MCF 10A (cell line): ENCODE results near the gene POC5. TPM values are rescaled to one million over a fixed set of nuclear protein-coding genes. Genes with fewer than 3 reads are reported as not detected.

Experiments
- BruUV-seq: library from RNA; stranded (reverse); fragments of 400-500 nt; replicated peaks from 2 replicates; lab custom pipeline; 2021; lab: Mats Ljungman, UMichigan
- CTCF ChIA-PET: fragments of 300-600 bp; sonication (Branson Sonifier 250); formaldehyde crosslinking; extraction: SDS; loops from one replicate; lab custom pipeline; 2021; ENCODE audit warnings: antibody characterized with exemption, inconsistent platforms; lab: Yijun Ruan, JAX
- POLR2A ChIA-PET: fragments of 300-600, 350-650 bp; sonication (Branson Sonifier 250); formaldehyde crosslinking; extraction: SDS; loops from one replicate; lab custom pipeline; 2020; ENCODE audit warnings: antibody characterized with exemption, inconsistent platforms; lab: Yijun Ruan, JAX
- DNase-seq: peaks from one replicate; pipeline ENCODE4 v3.0.0-alpha.2; 2018; ENCODE audit not compliant: unreplicated experiment
- H3K27ac Mint-ChIP-seq: one replicate; pipeline ENCODE4 v1.8.0; 2022; ENCODE audit warnings: mild to moderate bottlenecking, low read depth, mixed read lengths; ENCODE audit not compliant: unreplicated experiment
- H3K27me3 Mint-ChIP-seq: one replicate; pipeline ENCODE4 v1.8.0; 2022; ENCODE audit warnings: mixed read lengths; ENCODE audit not compliant: insufficient read depth, unreplicated experiment
- H3K36me3 Mint-ChIP-seq: one replicate; pipeline ENCODE4 v1.8.0; 2022; ENCODE audit warnings: mild to moderate bottlenecking, moderate library complexity, mixed read lengths; ENCODE audit not compliant: insufficient read depth, unreplicated experiment
- H3K4me1 Mint-ChIP-seq: one replicate; pipeline ENCODE4 v1.8.0; 2022; ENCODE audit warnings: mixed read lengths; ENCODE audit not compliant: insufficient read depth, unreplicated experiment
- H3K4me3 Mint-ChIP-seq: one replicate; pipeline ENCODE4 v1.8.0; 2022; ENCODE audit warnings: mild to moderate bottlenecking, moderate library complexity, mixed read lengths; ENCODE audit not compliant: unreplicated experiment
- H3K9me3 Mint-ChIP-seq: one replicate; pipeline ENCODE4 v1.8.0; 2022; ENCODE audit warnings: mixed read lengths; ENCODE audit not compliant: unreplicated experiment
- intact Hi-C: fragments of 100-400 bp; cut with micrococcal nuclease; formaldehyde crosslinking; loops from 2 replicates; pipeline ENCODE4 v1.14.1; 2022
- total RNA-seq: library from RNA; stranded (reverse); gene quantifications from 2 replicates; pipeline ENCODE4 v1.2.3, GENCODE V29; 2022
- TF ChIP-seq, protein P1 (sequence below): fragments of 200-600 bp; IDR thresholded peaks from one replicate; pipeline ENCODE4 v1.8.0; 2022; ENCODE audit warnings: antibody characterized with exemption, mild to moderate bottlenecking; ENCODE audit not compliant: unreplicated experiment

POC5 gene
- total RNA-seq, 1 experiment from 2014 or later = 14.3 TPM

DNA sequence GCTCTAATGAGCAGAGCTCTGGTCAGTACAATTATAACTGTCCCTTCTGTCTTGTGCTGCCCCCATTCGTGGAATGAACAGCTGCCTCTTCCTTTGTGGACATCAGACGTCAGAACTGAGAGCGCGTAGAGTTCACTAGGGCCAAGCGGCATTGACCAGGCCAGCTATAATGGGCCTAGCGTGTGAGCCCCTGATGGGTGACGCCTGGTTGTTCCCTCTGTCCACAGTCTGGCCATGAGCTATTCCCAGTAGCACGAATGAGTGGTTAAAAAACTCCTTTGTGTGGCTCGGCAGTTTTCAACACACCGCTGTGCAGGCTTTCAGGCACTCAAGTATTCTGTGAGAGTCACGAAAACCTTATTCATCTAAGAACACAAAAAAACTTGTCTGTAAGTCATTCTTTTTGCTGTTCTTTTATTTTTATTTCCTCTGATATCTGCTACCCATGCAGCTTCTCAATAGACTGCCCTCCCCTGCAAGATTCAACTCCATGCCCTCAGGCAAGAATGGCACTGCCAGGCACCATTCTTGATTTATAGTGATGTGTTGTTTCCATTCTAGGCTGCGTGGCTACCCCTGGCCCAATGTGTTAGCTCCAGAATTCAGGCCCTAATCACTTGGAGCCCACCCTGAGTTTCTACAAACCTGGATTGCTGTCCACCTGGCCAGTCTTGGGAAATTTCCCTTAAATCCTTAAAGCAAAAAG, 53.5 kb downstream of the POC5 start:
- H3K4me1 Mint-ChIP-seq = peaks cover 7% of the 10 kb centered on the region
- H3K27me3 Mint-ChIP-seq = no peaks in the 10 kb centered on the region
- H3K4me3 Mint-ChIP-seq = no peak overlapping the region
- POLR2A ChIA-PET = interaction anchor here (0.7 to 1.1 kb wide), 2 partner anchors 11 to 585 kb away, joined by 3 read pairs; no protein-coding TSS in a partner anchor
- TF ChIP-seq, protein P1, sequence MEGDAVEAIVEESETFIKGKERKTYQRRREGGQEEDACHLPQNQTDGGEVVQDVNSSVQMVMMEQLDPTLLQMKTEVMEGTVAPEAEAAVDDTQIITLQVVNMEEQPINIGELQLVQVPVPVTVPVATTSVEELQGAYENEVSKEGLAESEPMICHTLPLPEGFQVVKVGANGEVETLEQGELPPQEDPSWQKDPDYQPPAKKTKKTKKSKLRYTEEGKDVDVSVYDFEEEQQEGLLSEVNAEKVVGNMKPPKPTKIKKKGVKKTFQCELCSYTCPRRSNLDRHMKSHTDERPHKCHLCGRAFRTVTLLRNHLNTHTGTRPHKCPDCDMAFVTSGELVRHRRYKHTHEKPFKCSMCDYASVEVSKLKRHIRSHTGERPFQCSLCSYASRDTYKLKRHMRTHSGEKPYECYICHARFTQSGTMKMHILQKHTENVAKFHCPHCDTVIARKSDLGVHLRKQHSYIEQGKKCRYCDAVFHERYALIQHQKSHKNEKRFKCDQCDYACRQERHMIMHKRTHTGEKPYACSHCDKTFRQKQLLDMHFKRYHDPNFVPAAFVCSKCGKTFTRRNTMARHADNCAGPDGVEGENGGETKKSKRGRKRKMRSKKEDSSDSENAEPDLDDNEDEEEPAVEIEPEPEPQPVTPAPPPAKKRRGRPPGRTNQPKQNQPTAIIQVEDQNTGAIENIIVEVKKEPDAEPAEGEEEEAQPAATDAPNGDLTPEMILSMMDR = no peak
- CTCF ChIA-PET = interaction anchor here (0.7 to 1.4 kb wide), 3 partner anchors 16 to 19 kb away, joined by 3 to 4 read pairs (median 3); no protein-coding TSS in a partner anchor
- H3K9me3 Mint-ChIP-seq = no peaks in the 10 kb centered on the region
- intact Hi-C loops = no loop called here
- DNase-seq = no peak
- H3K27ac Mint-ChIP-seq = no peak overlapping the region
- BruUV-seq = no TSS peak
- no peaks in the 10 kb centered on the region for H3K36me3 Mint-ChIP-seq

DNA sequence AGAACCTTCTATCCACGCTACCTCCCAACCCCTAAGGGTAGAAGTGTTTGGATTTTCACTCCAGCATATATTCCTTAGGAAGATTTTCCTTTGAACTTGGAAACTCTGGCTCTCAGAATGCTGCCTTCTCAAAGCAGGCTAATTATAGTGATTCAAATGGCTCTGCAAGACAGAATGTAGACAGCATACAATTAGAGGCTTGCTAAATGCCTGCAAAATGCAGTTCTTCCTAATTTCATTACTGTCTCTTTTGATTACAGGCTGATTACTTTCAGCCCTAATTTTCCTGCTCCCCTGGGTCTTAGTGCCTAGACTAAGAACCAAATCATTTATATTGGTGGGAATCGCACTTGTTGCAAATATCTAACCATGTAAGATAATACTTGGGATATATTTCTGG, 55.2 kb downstream of the POC5 start:
- H3K27me3 Mint-ChIP-seq = no peaks in the 10 kb centered on the region
- intact Hi-C loops = no loop called here
- ChIA-PET POLR2A (no interaction called here), CTCF (no interaction called here)
- DNase-seq = no peak
- H3K36me3 Mint-ChIP-seq = no peaks in the 10 kb centered on the region
- no peaks in the 10 kb centered on the region for H3K9me3 Mint-ChIP-seq
- H3K27ac Mint-ChIP-seq = no peak overlapping the region
- TF ChIP-seq, protein P1 = no peak
- H3K4me1 Mint-ChIP-seq = no peaks in the 10 kb centered on the region
- BruUV-seq = no TSS peak
- no peak overlapping the region for H3K4me3 Mint-ChIP-seq

DNA sequence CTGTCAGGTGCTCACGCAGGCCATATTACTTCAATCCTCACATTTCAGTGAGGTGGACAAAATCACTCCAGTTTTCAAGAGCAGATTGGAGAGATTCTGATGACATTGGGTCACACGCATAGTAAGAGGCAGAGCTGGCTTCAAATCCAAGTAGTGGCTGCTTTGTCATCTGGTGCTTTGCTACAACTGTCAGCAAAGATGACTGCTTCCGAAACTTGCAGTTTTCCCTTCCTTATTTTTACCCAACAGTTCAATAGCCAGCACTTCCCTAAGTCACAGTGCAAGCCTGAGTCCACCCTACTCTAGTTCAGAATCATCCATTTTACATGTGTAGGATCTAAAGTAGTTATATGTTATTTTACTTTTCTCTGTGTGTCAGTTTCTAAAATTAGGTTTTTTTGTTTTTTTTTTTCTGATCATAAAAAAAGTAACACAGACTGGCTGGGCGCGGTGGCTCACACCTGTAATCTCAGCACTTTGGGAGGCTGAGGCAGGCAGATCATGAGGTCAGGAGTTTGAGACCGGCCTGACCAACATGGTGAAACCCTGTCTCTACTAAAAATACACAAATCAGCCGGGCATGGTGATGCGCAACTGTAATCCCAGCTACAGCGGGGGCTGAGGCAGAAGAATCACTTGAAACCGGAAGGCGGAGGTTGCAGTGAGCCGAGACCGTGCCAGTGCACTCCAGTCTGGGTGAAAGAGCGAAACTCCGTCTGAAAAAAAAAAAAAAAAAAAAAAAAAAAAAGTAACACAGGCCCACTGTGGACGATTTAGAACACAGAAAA, 56.4 kb downstream of the POC5 start:
- ChIA-PET CTCF (interaction anchor here (0.5 to 0.7 kb wide), 3 partner anchors 54 to 514 kb away, joined by 3 to 5 read pairs (median 4); no protein-coding TSS in a partner anchor), POLR2A (no interaction called here)
- Mint-ChIP-seq H3K4me1 (no peaks in the 10 kb centered on the region), H3K27ac (no peak overlapping the region), H3K36me3 (no peaks in the 10 kb centered on the region), H3K27me3 (no peaks in the 10 kb centered on the region), H3K9me3 (no peaks in the 10 kb centered on the region), H3K4me3 (no peak overlapping the region)
- intact Hi-C loops = no loop called here
- TF ChIP-seq, protein P1 = no peak
- no TSS peak for BruUV-seq
- DNase-seq = no peak
